ENCODE results near the gene TNPO3. TPM values are rescaled to one million over a fixed set of nuclear protein-coding genes. Genes with fewer than 3 reads are reported as not detected.

The TNPO3 gene
- total RNA-seq, 1 experiment from 2014 or later: 57.0 TPM

GRCh38 chr7:128936798-128937197, 118.1 kb downstream of the TNPO3 start:
- H4K20me1 ChIP-seq (ENCODE audit: insufficient read depth, low read depth, low read length): no peaks in the 10 kb centered on the region
- no peak overlapping the region for H3K9ac ChIP-seq (ENCODE audit: low read length)
- no peaks in the 10 kb centered on the region for H3K9me3 ChIP-seq (ENCODE audit: low read length)
- no peak for DNase-seq
- no peak overlapping the region for H3K27ac ChIP-seq (ENCODE audit: low read length)
- H3K27me3 ChIP-seq (ENCODE audit: low read length): 0 out of 2 replicates have a peak, but pooled peaks cover 3% of the 10 kb centered on the region
- H3K4me1 ChIP-seq (ENCODE audit: low read length): peaks cover 42% of the 10 kb centered on the region
- no peak overlapping the region for H2AFZ ChIP-seq (ENCODE audit: low read length)
- no peak overlapping the region for H3K4me2 ChIP-seq (ENCODE audit: low read depth, low read length, poor library complexity, severe bottlenecking)
- no peaks in the 10 kb centered on the region for H3K79me2 ChIP-seq (ENCODE audit: low read length)
- H3K4me3 ChIP-seq (ENCODE audit: low read length): no peak overlapping the region
- H3K9me2 ChIP-seq (replicated peaks; ENCODE audit: insufficient read depth, low read length): no peaks in the 10 kb centered on the region
- H3K36me3 ChIP-seq (ENCODE audit: insufficient read depth, low read length): no peaks in the 10 kb centered on the region

DNA sequence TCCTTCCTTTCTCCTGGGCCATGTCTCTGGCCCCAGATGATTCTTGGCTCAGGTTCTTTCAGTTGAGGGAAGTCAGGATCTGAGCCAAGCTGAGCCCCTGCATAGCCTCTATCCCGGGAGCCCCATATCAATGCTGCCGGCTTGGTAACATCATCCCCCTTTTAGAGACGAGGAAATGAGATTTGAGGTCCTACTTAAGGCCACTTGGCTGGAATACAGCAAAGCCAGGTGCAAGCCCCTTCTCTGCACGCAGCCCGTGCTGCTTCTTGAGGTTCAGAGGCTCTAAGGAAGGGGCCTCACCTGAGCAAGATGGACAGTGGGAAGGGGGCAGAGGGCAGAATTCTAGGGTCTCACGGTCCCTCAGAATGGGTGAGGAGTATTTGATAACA, 119.6 kb downstream of the TNPO3 start:
- Histone ChIP-seq H3K27ac (ENCODE audit: low read length) (no peak overlapping the region), H3K9me3 (ENCODE audit: low read length) (no peaks in the 10 kb centered on the region), H3K4me3 (ENCODE audit: low read length) (no peak overlapping the region), H3K36me3 (ENCODE audit: insufficient read depth, low read length) (no peaks in the 10 kb centered on the region), H3K27me3 (ENCODE audit: low read length) (0 out of 2 replicates have a peak, but pooled peaks cover 3% of the 10 kb centered on the region), H3K4me1 (ENCODE audit: low read length) (peaks cover 32% of the 10 kb centered on the region), H2AFZ (ENCODE audit: low read length) (no peak overlapping the region), H3K79me2 (ENCODE audit: low read length) (no peaks in the 10 kb centered on the region), H3K9me2 (replicated peaks; ENCODE audit: insufficient read depth, low read length) (no peaks in the 10 kb centered on the region), H4K20me1 (ENCODE audit: insufficient read depth, low read depth, low read length) (no peaks in the 10 kb centered on the region), H3K9ac (ENCODE audit: low read length) (no peak overlapping the region), H3K4me2 (ENCODE audit: low read depth, low read length, poor library complexity, severe bottlenecking) (no peak overlapping the region)
- DNase-seq: no peak

- Histone ChIP-seq H3K27me3 (ENCODE audit: low read length) (0 out of 2 replicates have a peak, but pooled peaks cover 3% of the 10 kb centered on the region), H3K27ac (ENCODE audit: low read length) (no peak overlapping the region)
Observed at GRCh38 chr7:128934361-128935341, 120.3 kb downstream of the TNPO3 start.

GRCh38 chr7:128933180-128933891, 121.6 kb downstream of the TNPO3 start:
- H3K27ac ChIP-seq (ENCODE audit: low read length): no peak overlapping the region
- no peak for DNase-seq
- H3K9ac ChIP-seq (ENCODE audit: low read length): no peak overlapping the region
- no peak overlapping the region for H3K4me3 ChIP-seq (ENCODE audit: low read length)
- no peaks in the 10 kb centered on the region for H3K9me3 ChIP-seq (ENCODE audit: low read length)
- H3K4me1 ChIP-seq (ENCODE audit: low read length): peaks cover 13% of the 10 kb centered on the region
- no peaks in the 10 kb centered on the region for H3K9me2 ChIP-seq (replicated peaks; ENCODE audit: insufficient read depth, low read length)
- no peaks in the 10 kb centered on the region for H4K20me1 ChIP-seq (ENCODE audit: insufficient read depth, low read depth, low read length)
- 0 out of 2 replicates have a peak, but pooled peaks cover 3% of the 10 kb centered on the region for H3K27me3 ChIP-seq (ENCODE audit: low read length)
- no peak overlapping the region for H3K4me2 ChIP-seq (ENCODE audit: low read depth, low read length, poor library complexity, severe bottlenecking)
- no peak overlapping the region for H2AFZ ChIP-seq (ENCODE audit: low read length)
- H3K36me3 ChIP-seq (ENCODE audit: insufficient read depth, low read length): no peaks in the 10 kb centered on the region
- H3K79me2 ChIP-seq (ENCODE audit: low read length): no peaks in the 10 kb centered on the region

More at GRCh38 chr7:128934361-128935341, 120.3 kb downstream of the TNPO3 start:
- H3K4me1 ChIP-seq (ENCODE audit: low read length): peaks cover 25% of the 10 kb centered on the region
- no peaks in the 10 kb centered on the region for H3K9me3 ChIP-seq (ENCODE audit: low read length)
- H3K36me3 ChIP-seq (ENCODE audit: insufficient read depth, low read length): no peaks in the 10 kb centered on the region
- no peak overlapping the region for H3K4me3 ChIP-seq (ENCODE audit: low read length)
- H3K79me2 ChIP-seq (ENCODE audit: low read length): no peaks in the 10 kb centered on the region
- no peak overlapping the region for H3K9ac ChIP-seq (ENCODE audit: low read length)
- DNase-seq: no peak
- no peak overlapping the region for H2AFZ ChIP-seq (ENCODE audit: low read length)
- H4K20me1 ChIP-seq (ENCODE audit: insufficient read depth, low read depth, low read length): no peaks in the 10 kb centered on the region
- no peak overlapping the region for H3K4me2 ChIP-seq (ENCODE audit: low read depth, low read length, poor library complexity, severe bottlenecking)
- H3K9me2 ChIP-seq (replicated peaks; ENCODE audit: insufficient read depth, low read length): no peaks in the 10 kb centered on the region

GRCh38 chr7:128932862-128933179, 122.1 kb downstream of the TNPO3 start:
- no peak overlapping the region for H3K4me2 ChIP-seq (ENCODE audit: low read depth, low read length, poor library complexity, severe bottlenecking)
- H3K36me3 ChIP-seq (ENCODE audit: insufficient read depth, low read length): no peaks in the 10 kb centered on the region
- no peak overlapping the region for H2AFZ ChIP-seq (ENCODE audit: low read length)
- no peaks in the 10 kb centered on the region for H3K79me2 ChIP-seq (ENCODE audit: low read length)
- no peaks in the 10 kb centered on the region for H3K9me2 ChIP-seq (replicated peaks; ENCODE audit: insufficient read depth, low read length)
- H3K9me3 ChIP-seq (ENCODE audit: low read length): no peaks in the 10 kb centered on the region
- no peak overlapping the region for H3K4me3 ChIP-seq (ENCODE audit: low read length)
- H3K27ac ChIP-seq (ENCODE audit: low read length): no peak overlapping the region
- peaks cover 9% of the 10 kb centered on the region for H3K4me1 ChIP-seq (ENCODE audit: low read length)
- no peaks in the 10 kb centered on the region for H4K20me1 ChIP-seq (ENCODE audit: insufficient read depth, low read depth, low read length)
- DNase-seq: no peak
- H3K9ac ChIP-seq (ENCODE audit: low read length): no peak overlapping the region
- H3K27me3 ChIP-seq (ENCODE audit: low read length): 0 out of 2 replicates have a peak, but pooled peaks cover 3% of the 10 kb centered on the region

DNA sequence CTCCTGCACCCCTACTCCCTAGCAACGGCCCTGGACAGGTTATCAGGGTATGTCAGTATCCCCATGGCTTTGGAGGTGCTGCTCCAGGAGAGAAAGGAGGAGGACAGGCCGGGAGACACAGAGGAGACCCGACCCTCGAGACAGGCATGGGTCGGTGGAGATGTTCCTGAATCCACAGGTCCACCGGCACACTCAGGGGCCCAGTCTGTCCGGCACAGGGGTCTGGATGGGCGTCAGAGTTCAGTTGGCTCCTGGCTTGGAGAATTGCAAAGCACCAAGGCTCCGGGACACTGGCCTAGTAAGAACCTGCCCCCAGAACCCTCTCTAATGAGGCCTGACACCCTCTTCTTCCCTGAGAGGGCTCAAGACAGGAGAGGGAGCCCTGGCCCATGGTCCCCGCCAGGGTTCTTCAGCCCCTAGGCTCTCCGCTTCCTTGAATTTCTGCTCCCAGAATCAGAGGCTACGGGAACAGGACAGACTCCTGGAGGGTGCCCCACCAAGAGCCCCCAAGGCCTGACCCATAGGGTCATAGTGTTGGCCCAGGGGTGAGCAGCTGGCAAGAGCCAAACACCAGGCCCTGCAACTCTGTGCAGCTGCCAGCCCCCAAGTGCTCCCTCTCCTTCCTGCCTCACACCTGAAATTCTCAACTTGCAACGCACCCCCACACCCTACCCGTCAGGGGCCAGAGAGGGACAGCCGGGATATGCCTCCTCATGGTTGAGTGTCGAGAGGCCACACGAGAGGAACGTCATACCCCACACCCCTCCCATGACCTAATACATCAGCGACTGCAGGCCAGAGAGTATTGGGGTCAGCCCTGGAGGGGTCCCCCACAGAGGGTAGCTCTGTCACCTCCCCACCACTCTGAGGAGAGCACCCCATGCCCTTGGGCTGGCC, 122.7 kb downstream of the TNPO3 start:
- Histone ChIP-seq H3K27ac (ENCODE audit: low read length) (no peak overlapping the region), H2AFZ (ENCODE audit: low read length) (no peak overlapping the region), H3K4me3 (ENCODE audit: low read length) (no peak overlapping the region)

GRCh38 chr7:128931190-128931798, 123.6 kb downstream of the TNPO3 start:
- no peak for DNase-seq
- no peaks in the 10 kb centered on the region for H3K9me3 ChIP-seq (ENCODE audit: low read length)
- no peaks in the 10 kb centered on the region for H4K20me1 ChIP-seq (ENCODE audit: insufficient read depth, low read depth, low read length)
- H3K27ac ChIP-seq (ENCODE audit: low read length): no peak overlapping the region
- H3K4me2 ChIP-seq (ENCODE audit: low read depth, low read length, poor library complexity, severe bottlenecking): no peak overlapping the region
- peaks cover 5% of the 10 kb centered on the region for H3K4me1 ChIP-seq (ENCODE audit: low read length)
- H3K36me3 ChIP-seq (ENCODE audit: insufficient read depth, low read length): no peaks in the 10 kb centered on the region
- no peak overlapping the region for H2AFZ ChIP-seq (ENCODE audit: low read length)
- 0 out of 2 replicates have a peak, but pooled peaks cover 3% of the 10 kb centered on the region for H3K27me3 ChIP-seq (ENCODE audit: low read length)
- no peak overlapping the region for H3K9ac ChIP-seq (ENCODE audit: low read length)
- H3K4me3 ChIP-seq (ENCODE audit: low read length): no peak overlapping the region
- H3K9me2 ChIP-seq (replicated peaks; ENCODE audit: insufficient read depth, low read length): no peaks in the 10 kb centered on the region
- H3K79me2 ChIP-seq (ENCODE audit: low read length): no peaks in the 10 kb centered on the region

More for the DNA sequence above, 122.7 kb downstream of the TNPO3 start:
- H3K79me2 ChIP-seq (ENCODE audit: low read length): no peaks in the 10 kb centered on the region
- no peak for DNase-seq
- no peaks in the 10 kb centered on the region for H3K36me3 ChIP-seq (ENCODE audit: insufficient read depth, low read length)
- no peaks in the 10 kb centered on the region for H3K9me3 ChIP-seq (ENCODE audit: low read length)
- H3K27me3 ChIP-seq (ENCODE audit: low read length): 0 out of 2 replicates have a peak, but pooled peaks cover 3% of the 10 kb centered on the region
- no peaks in the 10 kb centered on the region for H4K20me1 ChIP-seq (ENCODE audit: insufficient read depth, low read depth, low read length)
- no peaks in the 10 kb centered on the region for H3K9me2 ChIP-seq (replicated peaks; ENCODE audit: insufficient read depth, low read length)
- no peak overlapping the region for H3K9ac ChIP-seq (ENCODE audit: low read length)
- no peak overlapping the region for H3K4me2 ChIP-seq (ENCODE audit: low read depth, low read length, poor library complexity, severe bottlenecking)
- H3K4me1 ChIP-seq (ENCODE audit: low read length): peaks cover 4% of the 10 kb centered on the region
